Brain microvascular endothelial cell (primary cell): ENCODE data around the gene TULP3.

Experiments
- DNase-seq: peaks from one replicate; pipeline ENCODE4 v3.0.0-alpha.2; 2020
- H3K27ac ChIP-seq: fragments of 250-450 bp; sonication (Bioruptor Pico); 2 replicates; pipeline ENCODE4 v1.5.1; 2020; ENCODE audit warnings: mild to moderate bottlenecking, moderate library complexity
- H3K27me3 ChIP-seq: fragments of 250-450 bp; sonication (Bioruptor Pico); replicated peaks from 2 replicates; pipeline ENCODE4 v1.5.1; 2020; ENCODE audit warnings: mild to moderate bottlenecking
- H3K36me3 ChIP-seq: fragments of 250-450 bp; sonication (Bioruptor Pico); replicated peaks from 2 replicates; pipeline ENCODE4 v1.5.1; 2020; ENCODE audit warnings: mild to moderate bottlenecking
- H3K4me3 ChIP-seq: 2 replicates; pipeline ENCODE4 v1.5.1; 2011; ENCODE audit warnings: low read depth, mild to moderate bottlenecking, control low read depth, low read length, moderate library complexity
- CTCF ChIP-seq: IDR thresholded peaks from 2 replicates; pipeline ENCODE4 v1.5.1; 2011; ENCODE audit warnings: low read depth, mild to moderate bottlenecking, moderate library complexity, low read length, control low read depth, inconsistent platforms; ENCODE audit errors: missing control alignments
- in situ Hi-C: cut with HindIII; loops from 2 replicates; pipeline ENCODE4 v1.10.0; 2017; ENCODE audit warnings: low sequenced_read_pairs, low pct_ligation_motif_present

TULP3 gene

GRCh38 chr12:2851931-2852330 is 38.8 kb upstream of the TULP3 start:
- DNase-seq = no peak
- in situ Hi-C loops = no loop called here

GRCh38 chr12:2853626-2854025 is 37.1 kb upstream of the TULP3 start:
- H3K27me3 ChIP-seq = no peaks in the 10 kb centered on the region
- H3K36me3 ChIP-seq = no peaks in the 10 kb centered on the region
- peak; percentile 85 for DNase-seq
- no peak overlapping the region for H3K4me3 ChIP-seq
- in situ Hi-C loops = no loop called here
- no peak overlapping the region for H3K27ac ChIP-seq
- TF ChIP-seq CTCF = peak; percentile 98

More at GRCh38 chr12:2851931-2852330, 38.8 kb upstream of the TULP3 start:
- no peak overlapping the region for H3K27ac ChIP-seq
- no peak overlapping the region for H3K4me3 ChIP-seq
- no peaks in the 10 kb centered on the region for H3K36me3 ChIP-seq
- no peaks in the 10 kb centered on the region for H3K27me3 ChIP-seq
- TF ChIP-seq CTCF = no peak

- Histone ChIP-seq H3K27me3 (no peaks in the 10 kb centered on the region), H3K4me3 (no peak overlapping the region), H3K36me3 (no peaks in the 10 kb centered on the region), H3K27ac (no peak overlapping the region)
- in situ Hi-C loops = no loop called here
- TF ChIP-seq CTCF = no peak
- DNase-seq = no peak
These were observed 35.8 kb upstream of the TULP3 start for GRCh38 chr12:2854669-2855453.

- Histone ChIP-seq H3K4me3 (no peak overlapping the region), H3K36me3 (no peaks in the 10 kb centered on the region), H3K27ac (no peak overlapping the region), H3K27me3 (no peaks in the 10 kb centered on the region)
- TF ChIP-seq CTCF = no peak
- in situ Hi-C loops = no loop called here
- no peak for DNase-seq
These were observed 35.1 kb upstream of the TULP3 start for GRCh38 chr12:2855546-2855945.

- no peak for TF ChIP-seq CTCF
- Histone ChIP-seq H3K36me3 (no peaks in the 10 kb centered on the region), H3K27ac (no peak overlapping the region), H3K4me3 (no peak overlapping the region), H3K27me3 (no peaks in the 10 kb centered on the region)
- no peak for DNase-seq
- in situ Hi-C loops = no loop called here
These were observed 34.6 kb upstream of the TULP3 start for GRCh38 chr12:2856051-2856450.

GRCh38 chr12:2857021-2857431 is 33.7 kb upstream of the TULP3 start, which contains the start of gene TEX52:
TSS of gene TEX52 (minus strand) at chr12:2857039. CDS start at chr12:2857026, 13 bp downstream.
- Histone ChIP-seq H3K27me3 (no peaks in the 10 kb centered on the region), H3K4me3 (no peak within 1 kb of the TSS), H3K36me3 (no peaks in the 10 kb centered on the region), H3K27ac (no peak within 1 kb of the TSS)
- no peak for TF ChIP-seq CTCF
- no peak for DNase-seq
- in situ Hi-C loops = no loop called here
